ENCODE data around the gene KCMF1. TPM values are rescaled to one million over a fixed set of nuclear protein-coding genes. Genes with fewer than 3 reads are reported as not detected.

KCMF1 gene
- total and polyA plus RNA-seq, 2 experiments from 2014 or later: 50.8 to 63.0 TPM

GRCh38 chr2:84971510-84972206 lies 697 bp downstream of the KCMF1 start:
- peak overlapping the region; percentile 86 for H3K4me2 ChIP-seq
- peak; percentile 78 for DNase-seq (ENCODE audit: low spot score)
- H3K79me2 ChIP-seq: peaks cover 87% of the 10 kb centered on the region
- peaks cover 23% of the 10 kb centered on the region for H3K4me1 ChIP-seq (ENCODE audit: insufficient read depth)
- no peaks in the 10 kb centered on the region for H3K9me2 ChIP-seq (replicated peaks; ENCODE audit: insufficient read depth)
- no peaks in the 10 kb centered on the region for H3K27me3 ChIP-seq
- TF ChIP-seq EZH2phosphoT487 (IDR thresholded peaks at IDR 0.05; ENCODE audit: low read depth, severe bottlenecking, unreplicated experiment): no peak
- no peak for TF ChIP-seq EZH2 (IDR thresholded peaks at IDR 0.05; ENCODE audit: borderline replicate concordance)
- TF ChIP-seq CTCF (IDR thresholded peaks at IDR 0.05; ENCODE audit: poor library complexity): no peak
- under 1% methylated on average over 43 of the region's 99 CpGs for WGBS (ENCODE audit: low lambda C conversion rate, missing lambda C conversion rate)
- H3K4me3 ChIP-seq: peak overlapping the region; percentile 49
- H3K36me3 ChIP-seq (replicated peaks; ENCODE audit: insufficient read depth, low read depth): no peaks in the 10 kb centered on the region
- H4K20me1 ChIP-seq (ENCODE audit: insufficient read depth, poor library complexity, severe bottlenecking): peaks cover 50% of the 10 kb centered on the region
- H2AFZ ChIP-seq: peak overlapping the region; percentile 10
- no peaks in the 10 kb centered on the region for H3K9me3 ChIP-seq (ENCODE audit: low read depth)
- H3K27ac ChIP-seq: peak overlapping the region; percentile 95

- Histone ChIP-seq H3K9me3 (ENCODE audit: low read depth) (no peaks in the 10 kb centered on the region), H4K20me1 (ENCODE audit: insufficient read depth, poor library complexity, severe bottlenecking) (peaks cover 56% of the 10 kb centered on the region), H2AFZ (no peak overlapping the region), H3K9me2 (replicated peaks; ENCODE audit: insufficient read depth) (no peaks in the 10 kb centered on the region), H3K27ac (peak overlapping the region; percentile 95), H3K4me2 (peak overlapping the region; percentile 86), H3K4me3 (peak overlapping the region; percentile 49), H3K4me1 (ENCODE audit: insufficient read depth) (peaks cover 23% of the 10 kb centered on the region), H3K27me3 (no peaks in the 10 kb centered on the region), H3K36me3 (replicated peaks; ENCODE audit: insufficient read depth, low read depth) (no peaks in the 10 kb centered on the region), H3K79me2 (peaks cover 87% of the 10 kb centered on the region)
- TF ChIP-seq EZH2phosphoT487 (IDR thresholded peaks at IDR 0.05; ENCODE audit: low read depth, severe bottlenecking, unreplicated experiment) (no peak), CTCF (IDR thresholded peaks at IDR 0.05; ENCODE audit: poor library complexity) (no peak), EZH2 (IDR thresholded peaks at IDR 0.05; ENCODE audit: borderline replicate concordance) (no peak)
- 7% methylated on average over 11 of the region's 11 CpGs for WGBS (ENCODE audit: low lambda C conversion rate, missing lambda C conversion rate)
- no peak for DNase-seq (ENCODE audit: low spot score)
Measured at GRCh38 chr2:84972207-84972783, 1.3 kb downstream of the KCMF1 start.

- H3K27ac ChIP-seq: peak overlapping the region; percentile 95
- 19% methylated on average over 4 of the region's 4 CpGs for WGBS (ENCODE audit: low lambda C conversion rate, missing lambda C conversion rate)
Measured at GRCh38 chr2:84972932-84973331, 2.0 kb downstream of the KCMF1 start.

More at GRCh38 chr2:84972932-84973331, 2.0 kb downstream of the KCMF1 start:
- Histone ChIP-seq H3K4me1 (ENCODE audit: insufficient read depth) (peaks cover 22% of the 10 kb centered on the region), H3K9me2 (replicated peaks; ENCODE audit: insufficient read depth) (no peaks in the 10 kb centered on the region), H3K79me2 (peaks cover 87% of the 10 kb centered on the region), H3K9me3 (ENCODE audit: low read depth) (no peaks in the 10 kb centered on the region), H2AFZ (no peak overlapping the region), H3K27me3 (no peaks in the 10 kb centered on the region), H4K20me1 (ENCODE audit: insufficient read depth, poor library complexity, severe bottlenecking) (peaks cover 62% of the 10 kb centered on the region), H3K4me2 (peak overlapping the region; percentile 86), H3K36me3 (replicated peaks; ENCODE audit: insufficient read depth, low read depth) (no peaks in the 10 kb centered on the region), H3K4me3 (peak overlapping the region; percentile 49)
- DNase-seq (ENCODE audit: low spot score): no peak
- no peak for TF ChIP-seq CTCF (IDR thresholded peaks at IDR 0.05; ENCODE audit: poor library complexity)

Data from hepatocyte (in vitro differentiated cells).